HG03280 (cell line): Measurements from ENCODE around the gene MFSD2A.
A peak's percentile ranks its signal among the peaks of the same experiment; 100 is the strongest.
"Not testable (repeated sequence)": the region's sequence is repeated elsewhere in the genome, so short reads cannot be mapped to it uniquely, and the experiment has no call there.

Experiments used
- ATAC-seq: cut with Tn5 transposase; IDR thresholded peaks from one replicate; pipeline ENCODE4 v1.9.1; 2021; ENCODE audit warnings: mild to moderate bottlenecking, moderate library complexity; ENCODE audit not compliant: unreplicated experiment

The MFSD2A gene

DNA sequence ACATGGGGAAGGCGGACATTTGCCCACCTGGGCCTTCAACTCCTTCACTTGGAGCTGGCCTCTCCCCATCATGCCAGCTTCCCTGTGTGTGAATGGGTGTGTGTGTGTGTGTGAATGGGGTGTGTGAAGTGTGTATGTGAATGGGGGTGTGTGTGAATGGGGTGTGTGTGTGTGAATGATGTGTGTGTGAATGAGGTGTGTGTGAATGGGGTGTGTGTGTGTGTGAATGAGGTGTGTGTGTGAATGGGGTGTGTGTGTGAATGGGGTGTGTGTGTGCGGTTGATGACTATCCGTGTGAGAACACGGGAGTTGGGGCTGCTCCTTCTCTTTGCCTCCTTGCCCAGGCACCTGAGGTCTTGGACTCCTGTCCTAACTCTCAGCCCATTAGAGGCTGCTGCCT is 9.6 kb downstream of the MFSD2A start:
- ATAC-seq, result no peak

GRCh38 chr1:39965044-39965443 is 10.1 kb downstream of the MFSD2A start:
- ATAC-seq, result no peak

- no peak for ATAC-seq
These were observed 14.1 kb downstream of the MFSD2A start for GRCh38 chr1:39969048-39969447.

GRCh38 chr1:39969531-39970270 is 14.8 kb downstream of the MFSD2A start:
- no peak for ATAC-seq

DNA sequence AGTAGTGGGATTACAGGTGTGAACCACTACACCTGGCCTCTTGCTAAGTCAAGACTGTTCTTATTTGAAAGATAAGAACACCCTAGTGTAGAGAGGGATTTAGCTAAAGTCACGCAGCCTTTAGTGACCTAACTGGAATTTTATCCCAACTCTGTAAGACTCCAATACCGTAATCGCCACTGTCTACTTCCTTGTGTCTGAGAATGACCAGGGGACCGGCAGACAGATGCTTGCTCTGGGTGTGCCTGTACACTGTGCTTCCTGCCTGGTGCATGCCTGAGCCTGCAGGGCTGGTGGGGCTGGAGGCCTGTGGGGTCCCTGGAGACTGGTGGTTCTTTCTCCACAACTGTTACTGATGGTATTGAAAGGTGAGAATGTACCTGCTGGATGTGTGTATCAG is 15.3 kb downstream of the MFSD2A start:
- ATAC-seq, result no peak

- no peak for ATAC-seq
These were observed 16.2 kb downstream of the MFSD2A start for GRCh38 chr1:39971138-39971537.

DNA sequence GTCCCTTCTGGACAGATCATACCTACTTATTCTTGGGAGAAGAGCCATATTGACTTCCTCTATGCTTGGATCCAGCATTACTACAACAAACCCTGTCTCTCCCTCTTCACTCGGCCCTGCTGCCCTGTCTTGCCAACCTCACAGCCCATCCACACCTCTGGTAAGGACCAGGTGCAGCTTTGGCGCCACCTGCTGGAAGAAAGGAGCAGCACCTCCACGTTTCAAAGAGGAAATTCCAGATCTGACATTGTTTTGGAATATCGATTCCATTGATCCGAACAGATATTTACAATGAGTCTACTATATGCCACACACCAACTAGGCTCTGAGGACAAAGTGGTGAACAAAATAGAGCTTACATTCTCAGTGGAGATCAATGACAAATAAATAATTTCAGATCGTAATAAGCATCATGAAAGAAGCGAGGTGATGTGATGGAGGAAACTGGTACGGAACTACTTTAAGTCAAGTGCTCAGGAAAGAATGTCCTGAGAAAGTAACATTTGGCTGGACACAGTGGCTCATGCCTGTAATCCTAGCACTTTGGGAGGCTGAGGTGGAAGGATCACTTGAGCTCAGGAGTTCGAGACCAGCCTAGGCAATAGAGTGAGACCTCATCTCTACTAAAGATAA is 18.7 kb downstream of the MFSD2A start:
- no peak for ATAC-seq

DNA sequence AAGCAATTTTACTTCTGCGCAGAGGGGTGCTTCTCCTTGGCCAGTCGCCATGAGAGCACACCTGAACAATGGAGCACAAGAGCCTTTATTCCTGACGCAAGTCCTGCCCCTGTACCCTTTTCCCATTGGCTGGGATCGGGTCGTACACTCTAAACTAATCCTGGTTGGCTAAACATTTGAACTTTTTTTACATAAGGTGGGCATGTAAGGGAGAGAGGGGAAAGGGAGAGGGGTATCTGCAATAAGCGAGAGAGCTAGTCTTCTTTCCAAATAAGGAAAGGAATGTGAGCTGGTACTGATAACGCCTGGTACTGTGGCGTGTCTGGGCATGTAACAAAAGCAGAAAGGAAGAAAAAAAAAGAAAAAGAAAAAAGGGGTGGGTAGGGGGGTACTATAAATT is 21.8 kb downstream of the MFSD2A start:
- no peak for ATAC-seq

DNA sequence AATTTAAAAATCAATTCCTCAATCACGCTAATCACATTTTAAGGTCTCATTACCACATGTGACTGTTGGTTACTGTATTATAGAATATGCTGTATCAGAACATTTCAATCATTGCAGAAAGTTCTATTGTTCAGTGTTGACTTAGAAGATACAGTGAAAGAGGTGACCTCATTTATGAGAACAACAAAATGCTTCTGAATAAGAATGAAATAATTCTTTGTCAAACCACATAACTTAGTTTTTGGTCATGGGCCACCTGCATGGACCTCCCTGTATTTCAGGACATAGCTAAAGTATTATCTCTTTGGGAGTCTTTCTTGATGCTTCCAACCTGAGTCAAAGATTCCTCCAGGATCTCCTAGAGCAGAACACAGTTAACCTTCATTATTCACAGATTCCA is 22.3 kb downstream of the MFSD2A start:
- ATAC-seq, result no peak

- no peak for ATAC-seq
These were observed 24.7 kb downstream of the MFSD2A start for GRCh38 chr1:39979654-39980053.

GRCh38 chr1:39980555-39981313 is 25.8 kb downstream of the MFSD2A start:
- ATAC-seq, result no peak

DNA sequence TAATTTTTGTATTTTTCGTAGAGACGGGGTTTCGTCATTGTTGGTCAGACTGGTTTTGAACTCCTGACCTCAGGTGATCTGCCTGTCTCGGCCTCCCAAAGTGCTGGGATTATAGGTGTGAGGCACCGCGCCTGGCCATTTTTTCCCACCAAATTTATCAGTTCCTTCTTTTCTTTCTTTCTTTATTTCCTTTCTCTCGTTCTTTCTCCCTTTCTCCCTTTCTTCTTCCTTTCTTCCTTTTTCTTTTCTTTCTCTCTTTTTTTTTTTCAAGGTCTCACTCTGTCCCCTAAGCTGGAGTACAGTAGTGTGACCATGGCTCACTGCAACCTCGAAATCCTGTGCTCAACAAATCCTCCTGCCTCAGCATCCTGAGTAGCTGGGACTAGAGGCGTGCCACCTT is 26.4 kb downstream of the MFSD2A start:
- no peak for ATAC-seq

GRCh38 chr1:39981945-39982344 is 27.0 kb downstream of the MFSD2A start:
- ATAC-seq, result no peak

DNA sequence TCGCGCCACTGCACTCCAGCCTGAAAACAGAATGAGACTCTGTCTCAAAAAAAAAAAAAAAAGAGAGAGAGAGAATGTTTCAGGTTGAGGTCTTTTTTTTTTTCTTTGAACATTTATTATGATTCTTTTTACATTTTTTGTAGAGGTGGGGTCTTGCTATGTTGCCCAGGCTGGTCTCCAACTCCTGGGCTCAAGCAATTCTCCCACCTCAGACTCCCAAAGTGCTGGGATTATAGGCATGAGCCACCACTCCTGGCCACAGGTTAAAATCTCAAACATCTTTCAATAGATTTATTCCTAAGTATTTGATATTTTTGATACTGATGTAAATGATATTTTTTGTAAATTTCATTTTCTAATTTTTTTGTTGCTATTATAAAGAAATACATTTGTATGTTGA is 29.5 kb downstream of the MFSD2A start:
- not testable (repeated sequence) for ATAC-seq

DNA sequence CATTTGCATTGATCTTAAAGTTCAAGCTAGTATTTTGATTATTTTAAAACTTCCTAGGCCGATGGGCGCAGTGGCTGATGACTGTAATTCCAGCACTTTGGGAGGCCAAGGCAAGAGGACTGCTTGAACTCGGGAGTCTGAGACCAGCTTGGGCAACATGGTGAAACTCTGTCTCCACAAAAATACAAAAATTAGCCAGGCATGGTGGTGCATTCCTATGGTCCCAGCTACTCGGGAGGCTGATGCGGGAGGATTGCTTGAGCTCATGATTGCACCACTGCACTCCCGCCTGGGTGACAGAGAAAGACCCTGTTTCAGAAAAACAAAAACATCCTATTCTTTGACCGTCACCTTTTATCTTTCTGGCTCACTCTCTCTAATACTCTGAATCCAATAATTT is 30.0 kb downstream of the MFSD2A start:
- ATAC-seq, result no peak

- no peak for ATAC-seq
These were observed 32.9 kb downstream of the MFSD2A start for GRCh38 chr1:39987869-39988268.

GRCh38 chr1:39988618-39989343 is 33.8 kb downstream of the MFSD2A start:
- ATAC-seq, result no peak

DNA sequence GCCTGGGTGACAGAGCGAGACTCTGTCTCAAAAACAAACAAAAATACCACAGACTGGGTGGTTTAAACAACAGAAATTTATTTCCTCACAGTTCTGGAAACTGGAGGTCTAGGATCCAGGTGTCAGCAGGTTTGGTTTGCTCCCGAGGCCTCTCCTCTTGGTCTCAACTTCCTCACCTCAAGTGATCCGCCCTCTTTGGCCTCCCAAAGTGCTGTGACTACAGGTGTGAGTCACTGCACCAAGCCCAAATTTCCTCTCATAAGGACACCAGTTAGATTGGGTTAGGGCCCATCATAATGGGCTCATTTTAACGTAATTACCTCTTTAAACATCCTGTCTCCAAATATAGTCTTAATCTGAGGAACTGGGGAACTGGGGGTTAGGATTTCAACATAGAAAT is 35.5 kb downstream of the MFSD2A start:
- ATAC-seq, result no peak

GRCh38 chr1:39992234-39992633 is 37.3 kb downstream of the MFSD2A start:
- ATAC-seq, result no peak

DNA sequence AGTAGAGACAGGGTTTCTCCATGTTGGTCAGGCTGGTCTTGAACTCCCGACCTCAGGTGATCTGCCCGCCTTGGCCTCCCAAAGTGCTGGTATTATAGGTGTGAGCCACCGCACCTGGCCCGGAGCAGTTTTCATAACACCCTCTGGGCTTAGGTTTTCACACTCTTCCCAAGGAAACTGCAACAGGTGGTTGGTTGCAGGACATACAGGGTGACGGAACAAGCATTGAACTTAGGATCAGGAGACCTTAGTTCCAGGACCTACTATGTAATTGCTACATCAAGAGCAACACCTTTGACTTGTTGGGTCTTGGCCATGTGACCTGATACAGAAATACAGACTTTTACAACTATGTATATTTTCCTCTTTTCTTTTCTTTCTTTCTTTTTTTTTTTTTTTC is 37.9 kb downstream of the MFSD2A start:
- ATAC-seq, result no peak

DNA sequence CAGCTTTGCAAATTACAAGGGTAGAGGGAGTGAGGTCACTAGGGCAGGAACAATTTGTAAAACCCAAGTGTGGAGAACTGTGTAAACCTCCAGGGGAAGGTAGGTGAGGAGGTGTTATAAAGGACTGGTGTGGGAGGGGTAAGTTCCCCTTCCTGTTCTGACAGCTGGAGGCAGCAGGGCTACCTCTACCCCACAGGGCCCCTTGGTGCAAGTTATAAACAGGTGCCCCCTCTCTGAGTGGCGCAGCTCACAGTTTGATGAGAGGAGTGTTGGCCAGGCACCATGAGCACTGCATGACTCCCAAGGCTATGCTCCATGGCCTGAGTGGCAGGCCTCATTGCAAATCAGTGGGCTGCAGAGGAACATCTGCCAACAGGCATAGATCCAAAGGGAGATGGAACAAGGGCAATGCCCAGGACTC is 41.0 kb downstream of the MFSD2A start:
- peak; percentile 74 for ATAC-seq
